ENCODE results near the gene FRMD1. TPM values are rescaled to one million over a fixed set of nuclear protein-coding genes. Genes with fewer than 3 reads are reported as not detected.

Gene FRMD1
- total RNA-seq, 4 donors from 2014 or later: 35.4 to 86.4 (median 47.7) TPM

DNA sequence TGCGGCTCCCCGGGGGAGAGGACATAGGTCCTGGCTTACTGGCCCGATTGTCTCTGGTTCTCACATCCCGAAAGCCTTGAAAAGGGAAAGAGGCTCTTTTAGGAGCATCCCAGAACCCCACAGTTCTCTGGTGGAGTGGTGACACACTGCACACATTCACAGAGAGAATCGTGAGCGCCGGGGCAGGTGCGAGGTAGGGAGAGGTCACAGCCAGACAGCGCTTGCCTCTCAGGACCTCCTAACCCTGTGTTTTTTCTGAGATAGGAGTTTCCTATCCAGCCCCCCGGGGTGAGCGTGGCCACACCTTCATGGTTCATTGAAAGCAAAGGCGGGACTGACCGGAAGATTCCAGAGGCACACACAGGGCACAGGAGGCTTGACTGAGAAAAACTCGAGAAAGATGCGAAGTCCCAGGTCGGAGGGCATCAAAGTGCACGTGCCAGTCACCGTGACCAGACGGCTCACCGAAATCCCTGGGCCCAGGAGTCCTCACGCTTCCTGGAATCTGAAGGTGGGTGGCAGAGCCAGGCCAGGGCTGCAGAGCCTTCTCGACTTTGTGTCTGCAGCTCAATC is 46.5 kb upstream of the FRMD1 start:
- Histone ChIP-seq H3K27ac (no peak overlapping the region), H3K36me3 (no peaks in the 10 kb centered on the region), H3K4me1 (no peaks in the 10 kb centered on the region), H3K4me3 (no peak overlapping the region), H3K27me3 (no peaks in the 10 kb centered on the region), H3K9me3 (no peaks in the 10 kb centered on the region)
- DNase-seq: no peak
- in situ Hi-C loops (cut with MboI; ENCODE audit: low pct_ligation_motif_present in 1 of 4, low pct_unique_long_range_greater_than_20kb in 1 of 4, low sequenced_read_pairs in 3 of 4): no loop called here
- intact Hi-C loops (cut with DNase I; ENCODE audit: low total_unique reads): loop anchor here (1.0 kb wide), 1 partner anchor 15 kb away; no protein-coding TSS in a partner anchor
- TF ChIP-seq, protein P1, sequence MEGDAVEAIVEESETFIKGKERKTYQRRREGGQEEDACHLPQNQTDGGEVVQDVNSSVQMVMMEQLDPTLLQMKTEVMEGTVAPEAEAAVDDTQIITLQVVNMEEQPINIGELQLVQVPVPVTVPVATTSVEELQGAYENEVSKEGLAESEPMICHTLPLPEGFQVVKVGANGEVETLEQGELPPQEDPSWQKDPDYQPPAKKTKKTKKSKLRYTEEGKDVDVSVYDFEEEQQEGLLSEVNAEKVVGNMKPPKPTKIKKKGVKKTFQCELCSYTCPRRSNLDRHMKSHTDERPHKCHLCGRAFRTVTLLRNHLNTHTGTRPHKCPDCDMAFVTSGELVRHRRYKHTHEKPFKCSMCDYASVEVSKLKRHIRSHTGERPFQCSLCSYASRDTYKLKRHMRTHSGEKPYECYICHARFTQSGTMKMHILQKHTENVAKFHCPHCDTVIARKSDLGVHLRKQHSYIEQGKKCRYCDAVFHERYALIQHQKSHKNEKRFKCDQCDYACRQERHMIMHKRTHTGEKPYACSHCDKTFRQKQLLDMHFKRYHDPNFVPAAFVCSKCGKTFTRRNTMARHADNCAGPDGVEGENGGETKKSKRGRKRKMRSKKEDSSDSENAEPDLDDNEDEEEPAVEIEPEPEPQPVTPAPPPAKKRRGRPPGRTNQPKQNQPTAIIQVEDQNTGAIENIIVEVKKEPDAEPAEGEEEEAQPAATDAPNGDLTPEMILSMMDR (IDR thresholded peaks at IDR 0.05): no peak
- TF ChIP-seq POLR2AphosphoS5 (IDR thresholded peaks at IDR 0.05) (no peak), POLR2A (IDR thresholded peaks at IDR 0.05) (no peak), EP300 (IDR thresholded peaks at IDR 0.05; ENCODE audit: low read depth) (no peak)
- 88 to 90% methylated on average over 4 to 22 of the region's 22 CpGs for WGBS, 2 donors (ENCODE audit: low coverage in 1 of 2)

DNA sequence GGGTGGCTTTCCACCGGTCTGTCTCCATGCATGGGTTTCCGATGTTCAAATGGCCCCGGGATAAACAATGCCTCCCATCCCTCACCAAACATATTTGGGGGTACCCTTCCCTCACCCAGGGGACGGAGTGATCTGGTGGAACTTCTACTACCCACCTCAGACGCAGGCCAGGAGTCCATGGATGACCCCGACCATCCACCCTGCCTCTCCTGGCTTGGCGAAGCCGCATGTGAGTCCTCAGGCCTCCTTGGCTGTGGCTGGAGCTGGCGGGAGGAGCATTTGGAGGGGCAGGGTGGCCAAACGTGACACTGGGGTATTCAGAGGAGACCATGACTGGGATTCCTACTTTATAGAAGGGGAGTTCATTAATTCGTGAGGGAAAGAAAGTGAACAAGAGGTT is 45.9 kb upstream of the FRMD1 start:
- Histone ChIP-seq H3K4me1 (no peaks in the 10 kb centered on the region), H3K36me3 (no peaks in the 10 kb centered on the region), H3K27me3 (no peaks in the 10 kb centered on the region), H3K4me3 (no peak overlapping the region), H3K27ac (no peak overlapping the region), H3K9me3 (no peaks in the 10 kb centered on the region)
- WGBS, 2 donors (ENCODE audit: low coverage in 1 of 2): 85% methylated on average over 11 of the region's 11 CpGs; no CpG with 5 or more reads in 1 of the 2 donors
- intact Hi-C loops (cut with DNase I; ENCODE audit: low total_unique reads) (loop anchor here (1.0 kb wide), 1 partner anchor 15 kb away; no protein-coding TSS in a partner anchor), in situ Hi-C loops (cut with MboI; ENCODE audit: low pct_ligation_motif_present in 1 of 4, low pct_unique_long_range_greater_than_20kb in 1 of 4, low sequenced_read_pairs in 3 of 4) (no loop called here)
- TF ChIP-seq POLR2AphosphoS5 (IDR thresholded peaks at IDR 0.05) (no peak), POLR2A (IDR thresholded peaks at IDR 0.05) (no peak), EP300 (IDR thresholded peaks at IDR 0.05; ENCODE audit: low read depth) (no peak)
- TF ChIP-seq, protein P1 (IDR thresholded peaks at IDR 0.05): no peak
- no peak for DNase-seq

DNA sequence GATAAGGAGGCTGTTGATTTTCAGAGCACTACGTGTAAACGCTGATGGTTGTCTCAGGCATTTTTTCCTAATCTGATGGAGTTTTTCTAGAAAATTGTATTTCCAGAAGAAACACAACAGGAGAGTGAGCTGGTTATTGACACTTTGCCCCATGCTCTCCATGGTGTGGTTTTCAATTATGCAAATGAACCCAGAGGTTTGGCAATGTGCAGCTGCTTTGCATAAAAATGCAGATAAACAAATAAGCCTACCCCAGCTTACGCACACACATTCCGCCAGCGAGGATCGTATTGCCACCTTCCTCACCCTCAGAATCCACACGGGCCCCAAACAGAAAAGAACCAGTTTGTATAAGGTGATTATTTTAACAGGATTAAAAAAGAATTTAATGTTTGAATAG is 45.1 kb upstream of the FRMD1 start:
- no peaks in the 10 kb centered on the region for H3K36me3 ChIP-seq
- no peaks in the 10 kb centered on the region for H3K4me1 ChIP-seq
- DNase-seq: no peak
- TF ChIP-seq, protein P1 (IDR thresholded peaks at IDR 0.05): no peak
- TF ChIP-seq POLR2A (IDR thresholded peaks at IDR 0.05) (no peak), EP300 (IDR thresholded peaks at IDR 0.05; ENCODE audit: low read depth) (no peak), POLR2AphosphoS5 (IDR thresholded peaks at IDR 0.05) (no peak)
- 81 to 89% methylated on average over 7 of the region's 7 CpGs for WGBS, 2 donors (ENCODE audit: low coverage in 1 of 2)
- H3K27me3 ChIP-seq: no peaks in the 10 kb centered on the region
- no peak overlapping the region for H3K27ac ChIP-seq
- in situ Hi-C loops (cut with MboI; ENCODE audit: low pct_ligation_motif_present in 1 of 4, low pct_unique_long_range_greater_than_20kb in 1 of 4, low sequenced_read_pairs in 3 of 4) (no loop called here), intact Hi-C loops (cut with DNase I; ENCODE audit: low total_unique reads) (no loop called here)
- H3K9me3 ChIP-seq: no peaks in the 10 kb centered on the region
- no peak overlapping the region for H3K4me3 ChIP-seq

DNA sequence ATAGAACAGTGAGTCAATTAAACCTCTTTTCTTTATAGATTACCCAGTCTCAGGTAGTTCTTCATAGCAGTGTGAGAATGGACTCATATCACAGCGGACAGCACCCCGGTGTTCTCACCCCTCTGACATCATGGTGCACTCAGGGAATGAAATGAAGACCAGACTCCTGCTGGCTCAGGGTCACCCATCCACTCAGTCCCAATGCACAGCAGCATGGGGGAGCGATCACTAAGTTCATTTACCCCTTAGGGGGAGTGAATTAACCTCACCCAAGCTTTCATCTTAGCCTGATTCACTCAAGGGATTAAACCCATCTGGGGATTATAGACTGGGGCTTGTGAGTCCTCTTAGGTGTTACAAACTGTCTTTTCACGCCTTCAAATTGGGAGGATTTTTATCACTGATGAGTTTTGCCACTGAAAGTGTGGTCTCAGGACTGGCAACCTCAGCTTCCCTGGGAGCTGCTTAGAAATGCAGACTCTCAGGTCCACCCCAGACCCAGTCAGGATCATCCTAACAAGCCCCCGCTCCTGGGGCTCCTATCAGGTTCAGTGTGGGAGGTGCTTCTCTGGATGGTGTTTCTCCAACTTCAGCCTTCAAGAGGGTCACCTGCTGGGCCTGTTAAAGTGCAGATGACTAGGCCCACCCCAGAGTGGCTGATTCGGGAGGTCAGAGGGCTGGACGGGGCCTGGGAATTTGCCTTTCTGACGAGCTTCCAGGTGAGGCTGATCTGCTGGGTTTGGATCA is 44.3 kb upstream of the FRMD1 start:
- no peak for TF ChIP-seq POLR2AphosphoS5 (IDR thresholded peaks at IDR 0.05)
- TF ChIP-seq, protein P1 (IDR thresholded peaks at IDR 0.05): no peak
- no peak for TF ChIP-seq POLR2A (IDR thresholded peaks at IDR 0.05)
- no peak for TF ChIP-seq EP300 (IDR thresholded peaks at IDR 0.05; ENCODE audit: low read depth)
- Histone ChIP-seq H3K36me3 (no peaks in the 10 kb centered on the region), H3K4me3 (no peak overlapping the region), H3K9me3 (no peaks in the 10 kb centered on the region), H3K27me3 (no peaks in the 10 kb centered on the region), H3K27ac (no peak overlapping the region), H3K4me1 (no peaks in the 10 kb centered on the region)
- intact Hi-C loops (cut with DNase I; ENCODE audit: low total_unique reads): no loop called here
- WGBS, 2 donors (ENCODE audit: low coverage in 1 of 2): 88% methylated on average over 8 of the region's 8 CpGs; no CpG with 5 or more reads in 1 of the 2 donors
- DNase-seq: no peak
- in situ Hi-C loops (cut with MboI; ENCODE audit: low pct_ligation_motif_present in 1 of 4, low pct_unique_long_range_greater_than_20kb in 1 of 4, low sequenced_read_pairs in 3 of 4): no loop called here

Measured in transverse colon (tissue), 4 donors.